Astrocyte (in vitro differentiated cells and primary cell): ENCODE data around the gene ADCK1. TPM values are rescaled to one million over a fixed set of nuclear protein-coding genes. Genes with fewer than 3 reads are reported as not detected.
A peak's percentile ranks its signal among the peaks of the same experiment; 100 is the strongest.
"Not testable (repeated sequence)": the region's sequence is repeated elsewhere in the genome, so short reads cannot be mapped to it uniquely, and the experiment has no call there.

ENCODE experiments used
- DNase-seq: peaks from one replicate; pipeline ENCODE4 v3.0.0-alpha.2; 2010; ENCODE audit warnings: low read depth
- FAIRE-seq: peaks from 2 replicates; lab custom pipeline; 2011; peaks lifted over from hg19 to GRCh38; lab: Jason Lieb, UNC
- H2AFZ ChIP-seq: 2 replicates; pipeline ENCODE4 v1.6.0; 2012; ENCODE audit warnings: low read depth, low read length, inconsistent platforms
- H3K27ac ChIP-seq: 2 replicates; pipeline ENCODE4 v1.5.1; 2011; ENCODE audit warnings: low read depth, low read length, inconsistent platforms
- H3K27me3 ChIP-seq: 2 replicates; pipeline ENCODE4 v1.6.0; 2011; ENCODE audit warnings: low read length, inconsistent platforms; ENCODE audit not compliant: insufficient read depth
- H3K36me3 ChIP-seq: 2 replicates; pipeline ENCODE4 v1.5.1; 2011; ENCODE audit warnings: low read length, inconsistent platforms; ENCODE audit not compliant: insufficient read depth
- H3K4me1 ChIP-seq: 2 replicates; pipeline ENCODE4 v1.5.1; 2011; ENCODE audit warnings: low read length, inconsistent platforms; ENCODE audit not compliant: insufficient read depth
- H3K4me2 ChIP-seq: 2 replicates; pipeline ENCODE4 v1.6.0; 2012; ENCODE audit warnings: low read length, inconsistent platforms
- H3K4me3 ChIP-seq: 2 replicates; pipeline ENCODE4 v1.5.1; 2011; ENCODE audit warnings: low read depth, mild to moderate bottlenecking, low read length, inconsistent platforms; ENCODE audit not compliant: insufficient read depth
- H3K79me2 ChIP-seq: 2 replicates; pipeline ENCODE4 v1.6.0; 2012; ENCODE audit warnings: mild to moderate bottlenecking, low read length, inconsistent platforms; ENCODE audit not compliant: insufficient read depth
- H3K9ac ChIP-seq: 2 replicates; pipeline ENCODE4 v1.6.0; 2012; ENCODE audit warnings: mild to moderate bottlenecking, low read length, inconsistent platforms
- H3K9me3 ChIP-seq: 2 replicates; pipeline ENCODE4 v1.5.1; 2012; ENCODE audit warnings: low read depth, mild to moderate bottlenecking, low read length, inconsistent platforms; ENCODE audit not compliant: insufficient read depth
- H4K20me1 ChIP-seq: 2 replicates; pipeline ENCODE4 v1.6.0; 2012; ENCODE audit warnings: low read length, inconsistent platforms; ENCODE audit not compliant: insufficient read depth
- H3K27ac Mint-ChIP-seq: one replicate; pipeline ENCODE4 v1.8.0; 2021; ENCODE audit warnings: mild to moderate bottlenecking, mixed read lengths; ENCODE audit not compliant: unreplicated experiment
- H3K27me3 Mint-ChIP-seq: one replicate; pipeline ENCODE4 v1.8.0; 2021; ENCODE audit warnings: low read depth, mixed read lengths; ENCODE audit not compliant: unreplicated experiment
- H3K36me3 Mint-ChIP-seq: one replicate; pipeline ENCODE4 v1.8.0; 2021; ENCODE audit warnings: low read depth, mixed read lengths; ENCODE audit not compliant: unreplicated experiment
- H3K4me1 Mint-ChIP-seq: one replicate; pipeline ENCODE4 v1.8.0; 2021; ENCODE audit warnings: low read depth, mixed read lengths; ENCODE audit not compliant: unreplicated experiment
- H3K4me3 Mint-ChIP-seq: one replicate; pipeline ENCODE4 v1.8.0; 2021; ENCODE audit warnings: mild to moderate bottlenecking, moderate library complexity, mixed read lengths; ENCODE audit not compliant: unreplicated experiment
- H3K9me3 Mint-ChIP-seq: one replicate; pipeline ENCODE4 v1.8.0; 2021; ENCODE audit warnings: mild to moderate bottlenecking, mixed read lengths; ENCODE audit not compliant: unreplicated experiment
- CTCF ChIP-seq: IDR thresholded peaks from 2 replicates; pipeline ENCODE4 v1.5.1; 2011; ENCODE audit warnings: low read depth, mild to moderate bottlenecking, inconsistent platforms, low read length, moderate library complexity; ENCODE audit not compliant: insufficient read depth
- EZH2 ChIP-seq: IDR thresholded peaks from 2 replicates; pipeline ENCODE4 v1.6.1; 2012; ENCODE audit warnings: mild to moderate bottlenecking, low read length, inconsistent platforms; ENCODE audit not compliant: insufficient read depth
- total RNA-seq: library from RNA; stranded (reverse); gene quantifications from 2 replicates; pipeline ENCODE4 v1.2.1, GENCODE V29; 2021

The ADCK1 gene
- total RNA-seq, 1 donor from 2014 or later: 5.8 TPM

GRCh38 chr14:77794357-77794756, 5.6 kb upstream of the ADCK1 start:
- Histone ChIP-seq H3K4me3 (no peak overlapping the region), H2AFZ (no peak overlapping the region), H3K27ac (no peak overlapping the region), H3K9ac (no peak overlapping the region), H4K20me1 (no peaks in the 10 kb centered on the region), H3K79me2 (no peaks in the 10 kb centered on the region), H3K4me1 (no peaks in the 10 kb centered on the region), H3K36me3 (no peaks in the 10 kb centered on the region), H3K9me3 (no peaks in the 10 kb centered on the region), H3K4me2 (no peak overlapping the region), H3K27me3 (peaks cover 2% of the 10 kb centered on the region)
- Mint-ChIP-seq H3K4me3 (no peak overlapping the region), H3K4me1 (peaks cover 9% of the 10 kb centered on the region), H3K9me3 (no peaks in the 10 kb centered on the region), H3K27me3 (no peaks in the 10 kb centered on the region), H3K27ac (no peak overlapping the region), H3K36me3 (no peaks in the 10 kb centered on the region)
- TF ChIP-seq CTCF (no peak), EZH2 (no peak)
- FAIRE-seq (no peak), DNase-seq (no peak)

GRCh38 chr14:77799456-77799855, 453 bp upstream of the ADCK1 start:
- H3K27me3 Mint-ChIP-seq, H3K79me2 ChIP-seq, H3K9me3 Mint-ChIP-seq, DNase-seq, H3K27me3 ChIP-seq, FAIRE-seq, H3K36me3 ChIP-seq, H3K4me1 Mint-ChIP-seq, H3K27ac ChIP-seq, H3K27ac Mint-ChIP-seq, H3K36me3 Mint-ChIP-seq, H4K20me1 ChIP-seq, H3K9me3 ChIP-seq, H3K4me1 ChIP-seq: not testable (repeated sequence)
- H3K4me3 Mint-ChIP-seq: peak overlapping the region; percentile 85
- peak overlapping the region; percentile 82 for H3K4me3 ChIP-seq
- peak overlapping the region; percentile 82 for H3K9ac ChIP-seq
- peak overlapping the region; percentile 94 for H3K4me2 ChIP-seq
- peak overlapping the region; percentile 99 for H2AFZ ChIP-seq

GRCh38 chr14:77800814-77801213, 905 bp downstream of the ADCK1 start:
- peak overlapping the region; percentile 82 for H3K4me3 ChIP-seq

More at GRCh38 chr14:77800814-77801213, 905 bp downstream of the ADCK1 start:
- H3K27me3 ChIP-seq: no peaks in the 10 kb centered on the region
- FAIRE-seq (no peak), DNase-seq (no peak)
- no peaks in the 10 kb centered on the region for H3K36me3 Mint-ChIP-seq
- H3K4me3 Mint-ChIP-seq: peak overlapping the region; percentile 89
- H3K27ac Mint-ChIP-seq: no peak overlapping the region
- no peaks in the 10 kb centered on the region for H3K79me2 ChIP-seq
- H3K4me2 ChIP-seq: peak overlapping the region; percentile 94
- H3K9me3 Mint-ChIP-seq: no peaks in the 10 kb centered on the region
- H3K4me1 Mint-ChIP-seq: peaks cover 5% of the 10 kb centered on the region
- no peak for TF ChIP-seq CTCF
- no peak for TF ChIP-seq EZH2
- H3K9me3 ChIP-seq: no peaks in the 10 kb centered on the region
- H3K36me3 ChIP-seq: no peaks in the 10 kb centered on the region
- H3K4me1 ChIP-seq: peaks cover 3% of the 10 kb centered on the region
- H2AFZ ChIP-seq: peak overlapping the region; percentile 99
- H4K20me1 ChIP-seq: no peaks in the 10 kb centered on the region
- H3K27me3 Mint-ChIP-seq: no peaks in the 10 kb centered on the region
- H3K27ac ChIP-seq: no peak overlapping the region
- H3K9ac ChIP-seq: peak overlapping the region; percentile 82
